DOHH2 (cell line): ENCODE measurements around the gene POLD4.

Experiments used
- H3F3A ChIP-seq: fragments of 200-600 bp; sonication (generic), shearing (Covaris generic); 2 replicates; pipeline ENCODE4 v1.6.0; 2016; ENCODE audit warnings: antibody characterized with exemption, mild to moderate bottlenecking; ENCODE audit not compliant: control insufficient read depth, insufficient read depth
- H3K27ac ChIP-seq: fragments of 200-600 bp; sonication (generic); 2 replicates; pipeline ENCODE4 v1.5.1; 2014; ENCODE audit warnings: low read depth, mild to moderate bottlenecking, low read length, moderate library complexity
- H3K27me3 ChIP-seq: fragments of 200-600 bp; sonication (generic); 2 replicates; pipeline ENCODE4 v1.6.1; 2014; ENCODE audit warnings: mild to moderate bottlenecking, low read length, mixed read lengths; ENCODE audit not compliant: control insufficient read depth
- H3K36me3 ChIP-seq: fragments of 200-600 bp; sonication (generic); 2 replicates; pipeline ENCODE4 v1.6.1; 2014; ENCODE audit warnings: mild to moderate bottlenecking, low read length, moderate library complexity, mixed read lengths; ENCODE audit not compliant: control insufficient read depth
- H3K4me1 ChIP-seq: fragments of 200-600 bp; sonication (generic); 2 replicates; pipeline ENCODE4 v1.6.1; 2014; ENCODE audit warnings: mild to moderate bottlenecking, low read length, mixed read lengths; ENCODE audit not compliant: control insufficient read depth
- H3K4me2 ChIP-seq: fragments of 200-600 bp; sonication (generic); 2 replicates; pipeline ENCODE4 v1.6.0; 2014; ENCODE audit warnings: mild to moderate bottlenecking, low read length, moderate library complexity
- H3K4me3 ChIP-seq: fragments of 200-600 bp; sonication (generic); 2 replicates; pipeline ENCODE4 v1.5.1; 2014; ENCODE audit warnings: mild to moderate bottlenecking, low read length, mixed read lengths
- H3K79me2 ChIP-seq: fragments of 200-600 bp; sonication (generic); 2 replicates; pipeline ENCODE4 v1.6.1; 2014; ENCODE audit warnings: mild to moderate bottlenecking, low read length, mixed read lengths; ENCODE audit not compliant: control insufficient read depth
- H3K9me2 ChIP-seq: fragments of 200-600 bp; sonication (generic); replicated peaks from 2 replicates; pipeline ENCODE4 v1.6.1; 2014; ENCODE audit warnings: mild to moderate bottlenecking, low read length, mixed read lengths; ENCODE audit not compliant: control insufficient read depth
- H3K9me3 ChIP-seq: fragments of 200-600 bp; sonication (generic); 2 replicates; pipeline ENCODE4 v1.6.1; 2014; ENCODE audit warnings: antibody characterized with exemption, low read length, mixed read lengths; ENCODE audit not compliant: control insufficient read depth, insufficient read depth
- H4K20me1 ChIP-seq: fragments of 200-600 bp; sonication (generic); 2 replicates; pipeline ENCODE4 v1.6.0; 2014; ENCODE audit warnings: low read depth, mild to moderate bottlenecking, antibody characterized with exemption, low read length, moderate library complexity; ENCODE audit not compliant: control insufficient read depth, insufficient read depth
- EZH2phosphoT487 ChIP-seq: fragments of 200-600 bp; sonication (generic); IDR thresholded peaks from 2 replicates; pipeline ENCODE4 v1.6.1; 2017; ENCODE audit warnings: borderline replicate concordance, mild to moderate bottlenecking, antibody characterized with exemption, low read length, moderate library complexity, mixed read lengths
- TF ChIP-seq, protein P1 (sequence below): fragments of 200-600 bp; sonication (generic); IDR thresholded peaks from one replicate; pipeline ENCODE4 v1.5.1; 2014; ENCODE audit warnings: antibody characterized with exemption, mild to moderate bottlenecking, low read depth, low read length; ENCODE audit not compliant: poor library complexity, severe bottlenecking

Gene POLD4

DNA sequence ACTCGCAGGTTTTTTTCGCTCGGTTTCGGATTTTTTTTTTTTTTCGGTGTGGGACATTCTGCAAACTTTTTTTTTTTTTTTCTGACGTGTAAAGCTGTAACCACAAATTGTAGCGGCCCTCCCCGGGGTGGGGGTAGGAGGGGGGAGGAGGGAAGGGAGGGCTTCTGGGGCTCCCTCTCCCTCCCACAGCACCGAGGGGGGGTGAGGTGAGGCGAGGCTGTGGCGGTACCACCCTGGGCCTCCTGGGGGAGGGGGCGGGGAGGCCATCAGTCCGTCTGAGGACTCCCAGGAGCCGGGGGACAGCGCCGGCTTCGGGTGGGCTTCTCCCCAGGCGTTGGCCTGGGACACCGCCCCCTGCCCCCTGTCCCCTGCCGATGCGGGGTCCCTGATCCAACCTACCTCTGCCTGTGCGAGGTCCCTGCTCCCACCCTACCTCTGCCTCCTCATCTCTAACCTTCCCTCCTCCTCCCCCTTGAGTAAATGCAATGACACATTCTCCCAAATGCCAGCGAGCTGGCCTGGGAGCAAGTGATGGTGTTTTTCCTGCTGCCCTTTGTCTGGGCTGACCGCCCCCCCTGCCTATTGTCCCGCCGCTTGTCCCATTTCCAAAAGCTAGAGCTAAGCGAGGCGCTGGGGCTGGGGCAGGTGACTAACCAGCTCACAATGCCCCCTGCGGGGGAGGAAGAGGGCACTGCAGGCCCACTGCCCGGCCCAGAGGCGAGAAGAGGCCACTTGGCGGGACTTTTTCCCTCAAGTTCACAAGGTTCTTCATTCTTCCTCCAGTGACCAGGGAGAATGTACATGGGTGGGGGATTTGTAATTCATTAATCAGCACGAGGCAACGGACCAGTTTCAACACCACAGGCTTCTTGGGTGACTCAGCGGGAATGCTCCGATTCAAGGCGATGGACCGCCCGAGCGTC, 20.6 kb upstream of the POLD4 start:
- peaks cover 53% of the 10 kb centered on the region for H3K79me2 ChIP-seq
- H3K27ac ChIP-seq = peak overlapping the region; percentile 86
- no peaks in the 10 kb centered on the region for H3K27me3 ChIP-seq
- H3K9me3 ChIP-seq = no peaks in the 10 kb centered on the region
- H4K20me1 ChIP-seq = peaks cover 15% of the 10 kb centered on the region
- no peak for TF ChIP-seq EZH2phosphoT487
- TF ChIP-seq, protein P1, sequence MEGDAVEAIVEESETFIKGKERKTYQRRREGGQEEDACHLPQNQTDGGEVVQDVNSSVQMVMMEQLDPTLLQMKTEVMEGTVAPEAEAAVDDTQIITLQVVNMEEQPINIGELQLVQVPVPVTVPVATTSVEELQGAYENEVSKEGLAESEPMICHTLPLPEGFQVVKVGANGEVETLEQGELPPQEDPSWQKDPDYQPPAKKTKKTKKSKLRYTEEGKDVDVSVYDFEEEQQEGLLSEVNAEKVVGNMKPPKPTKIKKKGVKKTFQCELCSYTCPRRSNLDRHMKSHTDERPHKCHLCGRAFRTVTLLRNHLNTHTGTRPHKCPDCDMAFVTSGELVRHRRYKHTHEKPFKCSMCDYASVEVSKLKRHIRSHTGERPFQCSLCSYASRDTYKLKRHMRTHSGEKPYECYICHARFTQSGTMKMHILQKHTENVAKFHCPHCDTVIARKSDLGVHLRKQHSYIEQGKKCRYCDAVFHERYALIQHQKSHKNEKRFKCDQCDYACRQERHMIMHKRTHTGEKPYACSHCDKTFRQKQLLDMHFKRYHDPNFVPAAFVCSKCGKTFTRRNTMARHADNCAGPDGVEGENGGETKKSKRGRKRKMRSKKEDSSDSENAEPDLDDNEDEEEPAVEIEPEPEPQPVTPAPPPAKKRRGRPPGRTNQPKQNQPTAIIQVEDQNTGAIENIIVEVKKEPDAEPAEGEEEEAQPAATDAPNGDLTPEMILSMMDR = peak; percentile 78
- H3K4me3 ChIP-seq = peak overlapping the region; percentile 96
- H3K4me2 ChIP-seq = peak overlapping the region; percentile 99
- H3F3A ChIP-seq = peaks cover 5% of the 10 kb centered on the region; the same call in 1 of the 2 replicates
- H3K4me1 ChIP-seq = peaks cover 79% of the 10 kb centered on the region
- no peaks in the 10 kb centered on the region for H3K9me2 ChIP-seq
- H3K36me3 ChIP-seq = peaks cover 10% of the 10 kb centered on the region

DNA sequence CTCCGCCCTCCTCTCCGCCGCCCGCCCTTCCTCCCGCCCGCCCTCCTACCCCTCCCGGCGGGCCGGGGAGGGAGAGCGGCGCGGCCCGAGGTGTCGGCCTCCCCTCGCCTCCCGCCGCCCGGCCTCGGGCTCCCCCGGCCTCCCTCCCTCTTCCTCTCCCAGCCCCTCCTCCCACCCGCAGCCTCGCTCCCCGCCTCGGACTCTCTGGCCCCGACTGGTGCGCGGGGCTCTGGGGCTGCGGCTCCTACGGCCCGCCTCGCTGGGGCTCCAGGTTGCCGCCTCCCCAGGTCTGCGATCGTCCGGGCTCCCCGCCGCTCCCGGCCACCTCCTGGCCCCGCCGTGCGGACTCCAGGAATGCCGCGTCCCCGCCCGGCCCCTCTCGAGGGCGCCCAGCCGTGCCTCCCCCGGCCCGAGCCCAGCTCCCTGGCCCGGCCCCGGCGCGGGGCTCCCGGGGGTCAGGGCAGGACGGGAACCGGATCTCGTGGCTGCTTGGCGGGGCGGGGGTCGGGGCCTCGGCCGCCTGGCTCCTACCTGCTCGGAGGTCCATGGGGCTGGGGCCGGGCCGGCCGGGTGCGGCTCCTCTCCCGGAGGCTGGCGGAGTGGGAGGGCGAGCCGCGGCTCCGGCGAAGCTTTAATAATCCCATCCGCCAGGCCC, 19.8 kb upstream of the POLD4 start, which contains the start of gene CLCF1:
TSS of gene CLCF1 (minus strand) at position 606 of the 655 bp plus-strand sequence. CDS start at position 547, 59 bp downstream.
- Histone ChIP-seq H3K79me2 (peaks cover 61% of the 10 kb centered on the region), H3F3A (peaks cover 5% of the 10 kb centered on the region; the same call in 1 of the 2 replicates), H3K4me2 (peak within 1 kb of the TSS; percentile 99), H3K27me3 (no peaks in the 10 kb centered on the region), H3K9me2 (no peaks in the 10 kb centered on the region), H3K9me3 (no peaks in the 10 kb centered on the region), H3K4me3 (peak within 1 kb of the TSS; percentile 96), H3K36me3 (peaks cover 13% of the 10 kb centered on the region), H4K20me1 (peaks cover 15% of the 10 kb centered on the region), H3K4me1 (peaks cover 81% of the 10 kb centered on the region), H3K27ac (peak within 1 kb of the TSS; percentile 86)
- no peak for TF ChIP-seq EZH2phosphoT487
- TF ChIP-seq, protein P1 = no peak

DNA sequence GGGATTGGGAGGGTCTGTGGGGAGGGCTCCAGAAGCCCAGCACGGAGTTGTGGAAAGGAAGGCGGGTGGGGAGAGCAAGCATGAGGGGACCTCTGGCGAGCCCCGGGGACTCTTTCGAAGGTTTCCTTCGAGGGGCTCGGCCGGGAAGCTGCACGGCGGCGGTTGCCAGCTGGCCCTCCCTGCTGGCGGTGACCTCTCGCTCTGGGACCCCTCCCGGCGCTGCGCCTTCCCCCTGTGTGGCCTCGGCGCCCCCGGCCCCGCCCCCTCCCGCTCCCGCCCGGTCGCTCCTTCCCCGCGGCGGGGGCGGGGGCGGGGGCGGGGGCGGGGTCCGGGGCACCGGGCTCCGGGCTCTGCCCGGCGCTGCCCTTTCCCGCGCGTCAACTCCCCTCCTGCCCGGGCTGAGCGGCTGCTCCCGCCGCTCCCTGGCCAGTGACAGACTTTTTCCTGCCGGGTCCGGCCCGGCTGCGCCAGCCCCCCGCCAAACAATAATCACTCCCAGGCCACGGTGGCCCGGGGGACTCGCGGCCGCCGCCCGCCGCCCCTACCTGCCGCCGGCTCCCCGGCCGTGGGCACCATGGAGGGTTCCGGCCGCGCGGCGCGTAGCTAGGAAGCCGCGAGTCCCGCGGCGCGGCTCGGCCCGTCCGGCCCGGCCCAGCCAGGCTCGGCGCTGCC, 19.1 kb upstream of the POLD4 start:
- Histone ChIP-seq H3K4me3 (peak overlapping the region; percentile 96), H3K27ac (peak overlapping the region; percentile 86; the same call in 1 of the 2 replicates), H3K36me3 (peaks cover 20% of the 10 kb centered on the region), H4K20me1 (peaks cover 15% of the 10 kb centered on the region), H3K27me3 (no peaks in the 10 kb centered on the region), H3F3A (peaks cover 3% of the 10 kb centered on the region; the same call in 1 of the 2 replicates), H3K4me1 (peaks cover 82% of the 10 kb centered on the region), H3K4me2 (peak overlapping the region; percentile 99), H3K9me3 (no peaks in the 10 kb centered on the region), H3K9me2 (no peaks in the 10 kb centered on the region), H3K79me2 (peaks cover 67% of the 10 kb centered on the region)
- TF ChIP-seq, protein P1 = no peak
- TF ChIP-seq EZH2phosphoT487 = no peak
